ENCODE results near the gene C9.
"Not testable (repeated sequence)": the region's sequence is repeated elsewhere in the genome, so short reads cannot be mapped to it uniquely, and the experiment has no call there.

The C9 gene

DNA sequence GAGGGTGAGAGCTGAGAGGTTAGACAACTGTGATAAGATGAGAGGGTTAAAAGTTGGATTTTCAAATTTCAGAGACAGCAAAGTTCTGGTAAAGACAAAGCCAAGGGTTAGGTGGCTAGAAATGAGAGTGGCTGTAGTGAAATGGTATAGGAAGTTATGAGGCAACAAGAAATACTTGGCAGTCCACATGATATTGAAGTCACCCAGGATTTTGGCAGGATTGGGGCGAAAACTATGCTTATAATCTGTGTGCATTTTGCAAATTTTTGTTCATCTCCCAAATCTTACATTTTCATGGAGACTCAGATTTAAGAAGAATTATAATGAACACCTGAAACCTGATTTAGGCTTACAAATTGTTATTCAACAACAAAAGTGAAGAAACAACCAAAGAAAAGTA lies 35.6 kb downstream of the C9 start:
- DNase-seq (ENCODE audit: low read depth): no peak

DNA sequence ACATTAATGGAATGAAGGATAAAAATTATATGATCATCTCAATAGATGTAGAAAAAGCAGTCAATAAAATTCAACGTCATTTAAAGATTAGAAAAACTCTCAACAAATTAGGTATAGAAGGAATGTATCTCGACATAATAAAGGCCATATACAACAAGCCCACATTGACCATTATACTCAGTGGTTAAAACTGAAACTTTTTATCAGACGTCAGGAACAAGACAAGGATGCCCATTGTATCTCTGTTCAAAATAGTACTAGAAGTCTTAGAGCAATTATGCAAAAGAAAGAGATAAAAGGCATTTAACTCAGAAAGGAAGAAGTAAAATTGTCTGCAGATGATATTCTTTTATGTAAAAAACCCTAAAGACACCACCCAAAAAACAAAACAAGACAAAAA lies 40.8 kb downstream of the C9 start:
- no peak for DNase-seq (ENCODE audit: low read depth)

DNA sequence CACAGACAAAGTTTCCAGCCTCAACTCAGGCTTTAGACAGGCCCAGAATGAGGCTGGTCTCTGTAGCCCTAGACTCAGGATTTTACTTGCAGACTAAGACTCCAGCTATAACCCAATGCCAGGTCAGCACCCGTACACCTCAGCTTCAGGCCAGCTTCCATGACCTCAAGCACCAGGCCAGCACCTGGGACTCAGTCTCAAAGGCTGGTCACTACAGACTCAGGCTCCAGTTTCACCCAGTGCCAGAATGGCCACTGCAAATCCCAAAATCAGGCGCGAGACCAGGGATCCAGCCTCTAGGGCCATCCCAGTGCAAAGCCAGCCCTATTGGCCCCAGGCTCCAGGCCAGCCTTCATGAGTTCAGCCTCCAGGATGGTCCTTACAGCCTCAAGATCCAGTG lies 44.9 kb downstream of the C9 start:
- DNase-seq (ENCODE audit: low read depth): no peak

DNA sequence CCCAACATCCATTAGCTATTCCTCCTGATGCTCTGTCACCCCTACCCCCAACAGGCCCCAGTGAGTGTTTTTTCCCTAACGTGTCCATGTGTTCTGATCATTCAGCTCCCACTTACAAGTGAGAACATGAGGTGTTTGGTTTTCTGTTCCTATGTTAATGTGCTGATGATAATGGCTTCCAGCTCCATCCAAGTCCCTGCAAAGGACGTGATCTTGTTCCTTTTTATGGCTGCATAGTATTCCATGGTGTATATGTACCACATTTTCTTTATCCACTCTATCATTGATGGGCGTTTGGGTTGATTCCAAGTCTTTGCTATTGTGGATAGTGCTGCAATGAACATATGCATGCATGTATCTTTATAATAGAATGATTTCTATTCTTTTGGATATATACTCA lies 47.8 kb downstream of the C9 start:
- DNase-seq (ENCODE audit: low read depth): not testable (repeated sequence)

DNA sequence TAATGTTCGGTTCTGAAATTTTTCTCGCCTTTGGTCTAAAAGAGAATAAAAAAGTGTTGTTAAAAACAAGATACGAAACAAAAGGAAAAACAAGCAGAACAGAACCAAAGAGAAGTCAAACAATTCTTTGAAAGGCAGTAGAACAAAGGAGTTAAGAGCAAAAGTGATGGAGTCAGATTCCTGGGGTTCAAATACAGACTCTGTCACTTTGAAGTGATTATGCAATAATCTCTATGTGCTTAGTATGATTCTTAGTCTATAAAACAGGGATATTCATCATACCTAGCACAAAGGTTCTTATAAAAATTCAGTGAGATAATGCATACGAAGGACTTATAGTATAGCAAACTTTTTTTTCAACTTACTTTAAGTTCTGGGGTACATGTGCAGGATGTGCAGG lies 48.3 kb downstream of the C9 start:
- no peak for DNase-seq (ENCODE audit: low read depth)

DNA sequence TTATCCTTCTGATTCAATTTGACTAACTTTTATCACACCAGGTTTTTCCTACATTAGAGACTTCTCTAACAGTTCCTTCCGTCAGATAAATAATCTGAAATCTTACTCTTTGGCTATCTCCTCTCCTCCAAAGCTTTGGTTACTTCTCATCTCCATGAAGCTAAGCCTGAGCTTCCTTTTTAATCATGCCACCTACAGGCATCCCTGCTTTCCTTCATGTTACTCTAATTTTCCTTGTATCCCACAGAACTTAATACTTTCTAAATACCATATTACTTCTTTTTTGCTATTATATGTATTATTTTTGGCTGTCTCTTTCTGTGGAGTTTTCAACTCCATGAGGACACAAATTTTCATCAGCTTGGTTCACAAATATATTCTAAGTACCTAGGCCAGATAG lies 49.7 kb downstream of the C9 start:
- DNase-seq (ENCODE audit: low read depth): peak; percentile 16

DNA sequence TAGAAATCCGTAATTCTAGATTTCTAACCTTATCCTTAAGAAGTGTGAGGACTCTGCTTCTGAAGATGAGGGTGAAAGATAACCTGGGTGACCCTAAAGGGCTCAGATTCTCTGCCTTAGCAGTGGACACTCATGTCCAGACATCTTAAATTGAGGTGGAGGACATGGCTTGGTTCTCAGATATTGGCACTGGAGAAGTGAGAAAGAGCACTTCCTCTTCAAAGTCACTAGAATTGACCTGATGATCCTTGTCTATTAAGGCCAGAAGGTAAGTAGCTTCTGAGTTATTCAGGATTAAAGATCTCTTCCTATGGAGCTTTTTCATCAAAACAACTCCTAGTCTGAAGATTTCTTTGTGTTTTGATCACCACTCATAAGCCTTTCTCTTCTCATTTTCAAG lies 54.8 kb downstream of the C9 start:
- DNase-seq (ENCODE audit: low read depth): no peak

DNA sequence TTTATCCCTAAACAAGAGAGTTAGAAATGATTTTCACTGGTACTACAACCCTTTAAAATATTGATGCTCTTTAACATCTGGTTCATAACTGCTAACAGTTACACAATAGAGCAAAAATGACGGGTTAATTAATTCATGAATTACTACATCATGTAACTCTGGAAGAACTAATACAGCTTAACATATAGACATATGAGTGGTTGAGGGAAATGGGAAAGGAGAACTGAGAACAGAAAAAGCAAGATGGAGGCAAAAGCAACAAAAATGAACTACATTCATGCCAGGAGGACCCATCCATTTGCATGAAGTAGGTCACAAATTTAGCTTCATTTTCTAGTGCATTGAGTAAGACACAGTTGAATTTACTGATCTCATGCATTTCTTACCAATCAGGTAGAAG lies 61.8 kb downstream of the C9 start:
- no peak for DNase-seq (ENCODE audit: low read depth)

DNA sequence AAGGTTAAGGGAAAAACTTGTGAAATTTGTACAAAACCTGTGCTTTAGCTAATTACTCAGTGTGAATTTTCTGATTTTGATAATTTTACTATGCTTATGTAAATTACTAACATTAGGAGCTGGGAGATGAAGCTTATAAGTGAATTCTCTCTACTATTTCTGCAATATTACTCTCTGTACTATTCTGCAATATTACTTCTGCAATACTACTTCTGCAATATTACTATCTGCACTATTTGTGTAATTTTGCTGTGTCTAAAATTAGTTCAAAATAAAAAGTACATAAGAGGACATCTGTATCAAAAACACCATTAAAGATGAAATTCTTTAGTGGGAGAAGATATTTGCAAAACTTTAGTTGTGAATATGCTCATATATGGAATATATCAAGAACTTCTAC lies 62.9 kb downstream of the C9 start:
- no peak for DNase-seq (ENCODE audit: low read depth)

DNA sequence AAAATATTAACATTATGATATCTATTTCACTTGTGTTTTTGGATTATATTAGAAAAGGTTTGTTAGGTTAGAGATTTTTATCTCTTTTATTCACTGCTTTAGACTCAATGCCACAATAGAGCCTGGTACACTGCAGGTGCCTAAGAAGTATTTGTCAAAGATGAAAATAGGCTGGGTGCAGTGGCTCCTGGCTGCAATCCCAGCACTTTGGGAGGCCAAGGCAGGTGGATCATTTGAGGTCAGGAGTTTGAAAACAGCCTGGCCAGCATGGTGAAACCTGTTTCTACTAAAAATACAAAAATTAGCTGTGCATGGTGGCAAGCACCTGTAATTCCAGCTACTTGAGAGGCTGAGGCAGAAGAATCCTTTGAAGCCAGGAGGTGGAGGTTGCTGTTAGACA lies 64.3 kb downstream of the C9 start:
- DNase-seq (ENCODE audit: low read depth): no peak

DNA sequence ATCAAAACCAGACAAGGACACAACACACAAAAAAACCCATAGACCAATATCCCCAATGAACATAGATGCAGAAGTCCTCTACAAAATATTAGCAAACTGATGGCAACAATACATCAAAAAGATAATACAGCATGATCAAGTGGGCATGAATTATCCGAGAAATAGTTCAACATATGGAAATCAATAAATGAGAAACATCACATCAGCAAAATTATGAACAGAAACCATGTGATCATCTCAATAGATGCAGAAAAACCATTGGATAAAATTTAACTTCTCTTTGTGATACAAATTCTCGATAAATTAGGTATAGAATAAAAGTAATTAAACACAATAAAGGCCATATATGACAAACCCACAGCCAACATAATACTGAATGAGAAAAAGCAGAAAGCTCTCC lies 69.6 kb downstream of the C9 start:
- no peak for DNase-seq (ENCODE audit: low read depth)

DNA sequence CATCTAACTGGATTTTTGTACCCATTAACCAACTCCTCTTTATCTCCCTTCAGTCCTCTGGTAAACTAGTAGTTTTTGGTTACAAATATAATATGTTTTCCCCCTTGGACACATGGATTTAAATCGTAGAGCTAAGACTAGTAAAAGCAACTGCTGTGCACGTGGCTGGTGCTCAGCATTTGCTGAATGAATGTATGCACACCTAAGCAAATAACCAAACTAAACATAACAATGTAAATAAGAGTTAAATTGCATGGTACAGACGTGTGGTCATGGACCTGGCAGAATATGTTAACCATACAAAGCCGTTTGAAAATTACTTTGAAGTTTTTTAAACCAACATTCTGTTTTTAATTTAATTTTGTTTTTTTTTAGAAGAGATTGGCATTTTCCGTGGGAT lies 79.7 kb downstream of the C9 start:
- DNase-seq (ENCODE audit: low read depth): no peak

DNA sequence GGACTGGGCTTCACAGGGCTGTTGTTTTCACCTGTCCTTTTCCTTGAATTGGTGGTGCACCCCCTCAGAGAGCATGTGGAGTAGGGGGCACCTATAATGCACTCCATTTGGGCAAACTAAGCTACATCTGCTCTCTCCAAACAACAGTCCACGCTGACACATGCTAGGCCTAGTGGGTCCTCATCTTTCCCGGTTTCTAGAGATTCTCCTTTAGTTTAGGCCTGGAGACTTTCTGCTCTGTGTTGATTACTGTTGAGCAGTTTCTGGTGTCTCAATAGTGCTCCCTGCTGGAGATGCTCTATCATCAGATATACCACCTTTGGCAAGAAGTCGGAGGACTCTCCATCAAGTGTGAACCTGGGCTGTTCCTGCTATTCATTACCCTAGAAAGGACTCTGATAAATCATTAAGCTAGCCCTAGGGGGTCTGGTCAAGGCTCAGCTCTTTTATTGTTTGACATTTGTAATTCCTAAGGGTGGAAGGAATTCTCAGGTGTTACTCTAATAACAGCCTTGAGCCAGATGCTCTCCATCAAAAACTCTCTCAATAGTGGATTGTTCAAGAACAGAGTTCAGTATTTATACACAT lies 81.0 kb downstream of the C9 start:
- DNase-seq (ENCODE audit: low read depth): peak; percentile 81

DNA sequence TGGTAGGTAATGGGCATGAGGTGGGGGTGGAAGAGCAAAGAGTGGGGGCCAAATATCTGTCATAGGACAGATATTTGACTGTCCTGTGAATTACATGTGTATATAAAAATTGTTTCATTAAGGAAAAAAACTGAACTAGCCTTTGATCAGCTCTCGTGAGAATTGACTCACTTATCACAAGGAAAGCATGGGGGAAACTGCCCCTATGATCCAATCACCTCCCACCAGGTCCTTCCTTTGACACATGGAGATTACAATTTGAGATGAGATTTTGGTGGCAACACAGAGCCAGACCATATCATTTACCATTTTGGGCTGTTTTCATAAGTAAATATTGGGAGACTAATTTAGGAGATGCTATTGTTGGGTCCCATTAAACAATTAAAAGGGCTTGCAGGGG lies 81.7 kb downstream of the C9 start:
- no peak for DNase-seq (ENCODE audit: low read depth)

DNA sequence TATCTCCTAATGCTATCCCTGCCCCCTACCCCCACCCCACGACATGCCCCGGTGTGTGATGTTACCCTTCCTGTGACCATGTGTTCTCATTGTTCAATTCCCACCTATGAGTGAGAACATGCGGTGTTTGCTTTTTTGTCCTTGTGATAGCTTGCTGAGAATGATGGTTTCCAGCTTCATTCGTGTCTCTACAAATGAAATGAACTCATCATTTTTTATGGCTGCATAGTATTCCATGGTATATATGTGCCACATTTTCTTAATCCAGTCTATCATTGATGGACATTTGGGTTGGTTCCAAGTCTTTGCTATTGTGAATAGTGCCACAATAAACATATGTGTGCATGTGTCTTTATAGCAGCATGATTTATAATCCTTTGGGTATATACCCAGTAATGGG lies 88.4 kb downstream of the C9 start:
- DNase-seq (ENCODE audit: low read depth): not testable (repeated sequence)

DNA sequence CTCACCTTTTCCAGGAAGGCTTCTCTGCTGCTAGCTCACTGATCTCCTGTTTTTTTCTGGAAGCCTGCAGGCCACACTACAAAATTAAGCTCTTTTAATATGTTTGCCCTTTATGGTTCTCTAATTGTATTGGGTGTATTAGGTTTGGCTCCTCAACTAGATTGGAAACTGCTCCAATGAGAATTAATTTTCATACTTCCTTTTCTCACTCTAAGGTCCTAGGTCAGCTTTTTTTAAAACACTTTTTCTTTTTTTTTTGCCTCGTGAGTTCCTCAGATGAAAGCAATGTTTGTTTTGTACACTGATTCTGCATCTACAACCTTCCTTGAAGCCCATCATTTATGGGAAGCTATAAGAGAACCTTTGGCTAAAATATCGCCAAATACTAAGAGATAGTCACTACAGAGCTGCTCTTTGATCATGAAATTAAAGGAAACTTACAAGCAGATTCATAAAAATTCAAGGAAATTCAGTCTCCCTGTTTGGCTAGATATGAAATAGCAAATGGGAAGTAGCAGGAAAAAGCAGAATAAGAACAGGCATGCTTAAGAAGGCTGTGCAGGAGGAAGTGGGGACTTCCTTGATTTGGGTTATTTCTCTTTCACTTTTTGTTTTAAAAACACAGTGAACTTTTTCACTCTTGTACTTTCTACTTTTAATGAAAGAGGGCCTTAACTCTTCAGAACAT lies 89.8 kb downstream of the C9 start:
- DNase-seq (ENCODE audit: low read depth): no peak

DNA sequence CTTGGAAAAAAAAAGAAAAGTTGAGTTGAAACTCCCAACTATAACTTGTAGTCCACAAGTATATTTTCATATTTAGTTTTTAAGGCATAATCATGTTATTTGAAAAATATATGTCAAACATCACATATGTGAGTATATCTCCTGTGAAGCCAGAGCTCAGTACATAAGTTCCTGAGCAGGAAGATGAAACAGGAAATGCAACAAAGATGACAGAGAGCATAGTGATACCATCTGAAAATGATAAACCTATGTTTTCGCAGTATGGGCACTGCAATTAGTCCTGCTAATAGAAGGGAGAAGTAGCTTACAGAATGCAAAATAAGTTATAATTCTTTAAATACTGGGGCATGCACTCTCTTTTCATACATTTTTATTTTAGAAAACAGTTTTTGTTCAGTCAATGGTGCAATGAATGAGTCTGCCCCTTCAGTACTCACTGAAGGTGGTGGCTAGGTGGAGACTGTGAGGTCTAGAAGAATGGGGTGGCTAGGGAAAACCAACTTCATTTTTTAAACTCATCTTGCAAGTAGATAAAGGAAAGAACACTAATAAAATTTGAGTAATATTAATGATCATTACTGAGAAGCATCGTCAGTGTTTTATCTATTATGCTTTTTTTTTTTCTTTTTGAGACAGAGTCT lies 90.9 kb downstream of the C9 start:
- DNase-seq (ENCODE audit: low read depth): peak; percentile 21

DNA sequence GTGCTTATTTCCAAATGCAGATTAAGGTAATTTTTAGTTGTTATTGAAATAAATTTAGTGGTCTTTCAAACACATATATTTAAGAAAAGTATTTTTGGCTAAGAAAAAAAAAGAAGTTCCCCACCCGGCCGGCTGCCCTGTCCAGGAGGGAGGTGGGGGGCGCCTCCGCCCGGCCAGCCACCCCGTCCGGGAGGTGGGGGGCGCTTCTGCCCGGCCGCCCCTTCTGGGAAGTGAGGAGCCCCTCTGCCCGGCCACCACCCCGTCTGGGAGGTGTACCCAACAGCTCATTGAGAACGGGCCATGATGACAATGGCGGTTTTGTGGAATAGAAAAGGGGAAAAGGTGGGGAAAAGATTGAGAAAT lies 91.4 kb downstream of the C9 start:
- not testable (repeated sequence) for DNase-seq (ENCODE audit: low read depth)

DNA sequence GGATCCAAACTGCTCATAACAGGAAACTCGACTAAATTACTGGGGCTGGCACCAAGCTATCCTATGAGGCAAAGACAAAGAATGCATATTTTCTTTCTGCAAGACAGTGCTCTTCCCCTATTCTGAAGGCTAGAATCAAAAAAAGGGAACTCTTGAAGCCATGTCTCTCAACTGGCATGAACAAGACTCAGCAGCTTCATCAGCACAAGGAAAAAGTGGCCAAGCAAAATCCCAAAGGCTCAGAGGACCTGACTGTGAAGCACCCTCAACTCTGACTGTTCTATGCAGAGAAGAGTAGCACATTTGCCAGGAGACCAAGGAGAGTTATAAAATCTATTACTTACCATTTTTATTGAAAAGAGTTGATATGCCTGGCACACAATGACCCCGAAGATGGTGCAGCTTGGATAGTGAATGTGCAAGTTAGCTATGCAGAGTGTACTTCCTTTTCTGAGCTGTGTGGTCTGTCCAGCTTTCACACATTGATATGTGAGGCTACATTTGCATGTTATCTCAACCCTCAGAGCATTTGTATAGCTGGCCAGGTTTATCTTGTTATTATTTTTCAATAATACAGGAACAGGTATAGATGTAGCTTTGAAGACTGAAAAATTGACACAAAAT lies 94.0 kb downstream of the C9 start:
- no peak for DNase-seq (ENCODE audit: low read depth)

DNA sequence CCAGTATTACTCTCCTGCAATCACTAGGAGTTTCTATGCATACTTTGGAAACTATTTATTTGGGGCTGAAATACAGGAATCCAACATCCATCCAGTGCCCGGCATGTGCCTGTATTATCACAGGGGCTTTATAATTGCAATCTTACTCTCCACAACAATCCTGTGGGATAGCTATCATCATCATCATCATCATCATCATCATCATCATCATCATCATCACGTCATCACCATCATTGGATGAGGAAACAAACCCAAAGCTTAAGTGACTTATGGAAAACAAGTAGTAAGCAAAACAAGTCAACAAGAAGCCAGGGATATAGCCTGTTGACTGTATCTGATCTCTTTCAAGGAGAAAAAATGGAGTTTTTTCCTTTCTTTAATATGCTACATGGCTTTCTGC lies 97.1 kb downstream of the C9 start:
- no peak for DNase-seq (ENCODE audit: low read depth)

DNA sequence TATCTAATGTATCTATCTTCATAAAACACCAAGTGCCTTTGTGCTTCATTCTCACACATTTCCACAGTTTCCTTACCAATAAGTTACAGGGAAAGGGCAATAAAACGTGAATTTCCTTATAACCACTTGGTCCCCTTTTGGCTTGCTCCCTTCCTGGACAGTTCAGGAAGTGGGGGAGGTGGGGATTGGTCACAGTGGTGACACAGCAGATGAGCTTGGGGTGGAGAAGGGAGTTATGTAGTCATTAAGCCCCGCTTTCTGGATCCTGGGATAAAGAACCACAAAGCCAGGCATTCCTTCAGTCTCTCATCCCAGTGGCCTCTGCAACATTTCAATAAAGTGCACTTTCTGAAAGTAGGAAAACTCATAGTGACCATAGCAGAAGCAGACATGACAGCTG lies 97.9 kb downstream of the C9 start:
- peak; percentile 68 for DNase-seq (ENCODE audit: low read depth)

DNA sequence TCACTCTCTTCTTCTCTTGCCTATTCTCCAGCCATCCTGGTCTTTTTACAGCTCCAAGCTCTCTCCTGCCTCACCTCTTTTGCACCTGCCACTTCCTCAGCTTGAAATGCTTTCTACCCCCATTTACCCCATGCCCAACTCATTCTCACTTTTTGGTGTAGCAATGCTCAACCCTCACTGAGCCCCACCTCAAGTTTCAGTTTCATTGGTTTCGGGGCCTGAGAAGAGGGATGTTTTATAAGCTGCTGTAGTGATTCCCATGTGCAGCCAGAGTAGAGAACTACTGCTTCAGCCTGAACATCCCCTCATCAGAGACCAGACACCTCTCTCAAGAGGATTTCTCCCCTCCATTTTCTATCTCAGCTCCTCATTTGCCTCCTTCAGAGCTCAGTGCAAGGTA lies 99.8 kb downstream of the C9 start:
- no peak for DNase-seq (ENCODE audit: low read depth)

DNA sequence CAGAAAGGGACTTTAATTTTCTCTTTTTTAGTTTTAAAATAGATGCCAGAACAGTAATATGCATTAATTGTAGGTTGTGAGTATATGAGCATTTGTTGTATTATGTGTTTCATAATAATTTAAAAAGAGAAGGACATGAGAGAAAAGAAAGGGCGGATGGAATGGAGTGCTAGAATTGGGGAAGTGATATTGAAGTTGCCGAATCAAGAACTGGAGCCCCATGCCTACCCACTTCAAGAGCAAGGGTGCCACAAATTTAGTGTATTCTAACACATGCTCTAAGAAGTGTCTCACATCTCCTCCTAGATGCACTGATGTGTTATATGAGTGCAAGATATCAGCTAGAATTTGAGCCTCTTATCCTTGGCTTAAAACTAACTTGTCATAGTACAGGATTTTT lies 101.3 kb downstream of the C9 start:
- DNase-seq (ENCODE audit: low read depth): no peak

DNA sequence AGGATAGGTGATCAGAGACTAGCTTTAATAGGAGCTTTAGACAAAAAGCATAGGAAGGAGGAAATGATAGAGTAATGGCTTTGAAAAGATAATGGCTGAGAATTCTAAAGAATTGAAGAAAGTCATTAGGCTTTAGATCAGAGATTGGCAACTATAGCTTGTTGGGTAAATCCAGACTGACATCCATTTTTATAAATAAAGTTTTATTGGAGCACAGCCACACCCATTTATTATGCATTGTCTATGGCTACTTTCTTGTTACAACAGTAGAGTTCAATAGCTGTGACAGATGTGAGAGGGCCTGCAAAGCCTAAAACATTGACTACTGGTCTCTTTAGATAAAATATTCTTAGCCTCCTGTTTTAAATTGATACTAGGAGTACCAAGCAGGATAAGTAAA lies 104.2 kb downstream of the C9 start:
- DNase-seq (ENCODE audit: low read depth): no peak
